GM18909 (cell line): ENCODE measurements around the gene TMEM59L.

Experiments
- ATAC-seq: cut with Tn5 transposase; IDR thresholded peaks from one replicate; pipeline ENCODE4 v1.9.1; 2021; ENCODE audit warnings: mild to moderate bottlenecking; ENCODE audit not compliant: unreplicated experiment, poor library complexity

The TMEM59L gene

GRCh38 chr19:18655173-18655844, 42.6 kb downstream of the TMEM59L start:
- ATAC-seq: no peak

GRCh38 chr19:18656337-18657086, 43.8 kb downstream of the TMEM59L start:
- no peak for ATAC-seq

GRCh38 chr19:18657590-18658365, 45.1 kb downstream of the TMEM59L start:
- ATAC-seq: no peak

GRCh38 chr19:18658366-18658855, 45.7 kb downstream of the TMEM59L start:
- ATAC-seq: no peak

- no peak for ATAC-seq
Measured at GRCh38 chr19:18659281-18660050, 46.8 kb downstream of the TMEM59L start.

GRCh38 chr19:18660051-18660910, 47.6 kb downstream of the TMEM59L start:
- ATAC-seq: no peak

GRCh38 chr19:18660939-18661670, 48.4 kb downstream of the TMEM59L start:
- no peak for ATAC-seq

GRCh38 chr19:18662972-18663732, 50.5 kb downstream of the TMEM59L start:
- ATAC-seq: no peak

- no peak for ATAC-seq
Measured at GRCh38 chr19:18663940-18664530, 51.4 kb downstream of the TMEM59L start.

- no peak for ATAC-seq
Measured at GRCh38 chr19:18665771-18666202, 53.1 kb downstream of the TMEM59L start.

- no peak for ATAC-seq
Measured at GRCh38 chr19:18666317-18666716, 53.6 kb downstream of the TMEM59L start.

GRCh38 chr19:18666784-18667183, 54.1 kb downstream of the TMEM59L start:
- ATAC-seq: no peak

GRCh38 chr19:18667531-18668251, 55.0 kb downstream of the TMEM59L start:
- ATAC-seq: no peak

GRCh38 chr19:18668252-18668631, 55.6 kb downstream of the TMEM59L start:
- ATAC-seq: no peak

GRCh38 chr19:18668744-18669523, 56.3 kb downstream of the TMEM59L start:
- ATAC-seq: no peak

- no peak for ATAC-seq
Measured at GRCh38 chr19:18669524-18669817, 56.8 kb downstream of the TMEM59L start.
